ENCODE measurements around the gene BMS1.

- TF ChIP-seq CEBPB (IDR thresholded peaks at IDR 0.05; ENCODE audit: low read depth, low read length) (no peak), YY1 (IDR thresholded peaks at IDR 0.05; ENCODE audit: low read depth, low read length) (no peak), CTCF (IDR thresholded peaks at IDR 0.05; ENCODE audit: control extremely low read depth in 1 of 3, insufficient read depth in 1 of 3, low read depth in 1 of 3, low read length in 3 of 3) (no peak), RFX5 (IDR thresholded peaks at IDR 0.05; ENCODE audit: borderline replicate concordance, low read depth, low read length) (no peak), CHD2 (IDR thresholded peaks at IDR 0.05; ENCODE audit: low read length) (no peak), POLR2AphosphoS5 (IDR thresholded peaks at IDR 0.05; ENCODE audit: low read depth, low read length) (no peak)
- TF ChIP-seq, protein P1, sequence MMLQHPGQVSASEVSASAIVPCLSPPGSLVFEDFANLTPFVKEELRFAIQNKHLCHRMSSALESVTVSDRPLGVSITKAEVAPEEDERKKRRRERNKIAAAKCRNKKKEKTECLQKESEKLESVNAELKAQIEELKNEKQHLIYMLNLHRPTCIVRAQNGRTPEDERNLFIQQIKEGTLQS (IDR thresholded peaks at IDR 0.05; ENCODE audit: insufficient read depth, low read depth, low read length): no peak
These were observed 53.5 kb downstream of the BMS1 start for GRCh38 chr10:42836096-42836495.
